Measurements from ENCODE around the gene DGKQ.
"Not testable (repeated sequence)": the region's sequence is repeated elsewhere in the genome, so short reads cannot be mapped to it uniquely, and the experiment has no call there.

The DGKQ gene

GRCh38 chr4:976016-976415, 2.6 kb upstream of the DGKQ start:
- not testable (repeated sequence) for DNase-seq

GRCh38 chr4:974668-975067, 1.3 kb upstream of the DGKQ start:
- DNase-seq: no peak

GRCh38 chr4:972651-973424, 531 bp downstream of the DGKQ start:
- DNase-seq: peak; percentile 48

- DNase-seq: no peak
These were observed 1.5 kb downstream of the DGKQ start for GRCh38 chr4:971666-972500.

- DNase-seq: no peak
These were observed 2.4 kb downstream of the DGKQ start for GRCh38 chr4:970854-971520.

- peak; percentile 28 for DNase-seq
These were observed 3.2 kb downstream of the DGKQ start for GRCh38 chr4:970046-970745.

- DNase-seq: no peak
These were observed 4.6 kb downstream of the DGKQ start for GRCh38 chr4:968621-969394.

GRCh38 chr4:968221-968620, 5.1 kb downstream of the DGKQ start:
- no peak for DNase-seq

- no peak for DNase-seq
These were observed 6.0 kb downstream of the DGKQ start for GRCh38 chr4:967113-968104.

GRCh38 chr4:966266-967112, 6.9 kb downstream of the DGKQ start:
- DNase-seq: no peak

GRCh38 chr4:965766-966134, 7.6 kb downstream of the DGKQ start:
- DNase-seq: no peak

- no peak for DNase-seq
These were observed 8.2 kb downstream of the DGKQ start for GRCh38 chr4:965048-965765.

GRCh38 chr4:964346-965025, 8.9 kb downstream of the DGKQ start:
- no peak for DNase-seq

GRCh38 chr4:963276-964225, 9.8 kb downstream of the DGKQ start:
- DNase-seq: no peak

- DNase-seq: no peak
These were observed 10.8 kb downstream of the DGKQ start for GRCh38 chr4:962231-963208.

Measured in effector CD8-positive, alpha-beta T cell (primary cell).